Calu3 (cell line): ENCODE data around the gene MSANTD3. TPM values are rescaled to one million over a fixed set of nuclear protein-coding genes. Genes with fewer than 3 reads are reported as not detected.

Source experiments
- BruUV-seq: library from RNA; stranded (reverse); fragments of 400-500 nt; replicated peaks from 2 replicates; lab custom pipeline; 2021; lab: Mats Ljungman, UMichigan
- CTCF ChIA-PET: fragments of 300-600 bp; sonication (Branson Sonifier 250); formaldehyde crosslinking; loops from one replicate; lab custom pipeline; 2022; ENCODE audit warnings: antibody characterized with exemption; lab: Charles Lee
- DNase-seq: peaks from one replicate; pipeline ENCODE4 v3.0.0; 2022
- H3K27ac Mint-ChIP-seq: one replicate; pipeline ENCODE4 v1.8.0; 2022; ENCODE audit warnings: mixed read lengths; ENCODE audit not compliant: unreplicated experiment
- H3K27me3 Mint-ChIP-seq: one replicate; pipeline ENCODE4 v1.8.0; 2022; ENCODE audit warnings: mixed read lengths; ENCODE audit not compliant: unreplicated experiment
- H3K36me3 Mint-ChIP-seq: one replicate; pipeline ENCODE4 v1.8.0; 2022; ENCODE audit warnings: mild to moderate bottlenecking, moderate library complexity, mixed read lengths; ENCODE audit not compliant: insufficient read depth, unreplicated experiment
- H3K4me1 Mint-ChIP-seq: one replicate; pipeline ENCODE4 v1.8.0; 2022; ENCODE audit warnings: mild to moderate bottlenecking, low read depth, mixed read lengths; ENCODE audit not compliant: unreplicated experiment
- H3K4me3 Mint-ChIP-seq: one replicate; pipeline ENCODE4 v1.8.0; 2022; ENCODE audit warnings: mild to moderate bottlenecking, low read depth, moderate library complexity, mixed read lengths; ENCODE audit not compliant: unreplicated experiment
- H3K9me3 Mint-ChIP-seq: one replicate; pipeline ENCODE4 v1.8.0; 2022; ENCODE audit warnings: low read depth, mixed read lengths; ENCODE audit not compliant: unreplicated experiment
- CTCF ChIP-seq: fragments of 200-600 bp; IDR thresholded peaks from one replicate; pipeline ENCODE4 v1.8.0; 2022; ENCODE audit warnings: antibody characterized with exemption; ENCODE audit not compliant: unreplicated experiment
- intact Hi-C: fragments of 100-400 bp; cut with micrococcal nuclease; formaldehyde crosslinking; loops from one replicate; pipeline ENCODE4 v1.10.0; 2022; ENCODE audit not compliant: unreplicated experiment
- total RNA-seq: library from RNA; stranded (reverse); gene quantifications from 2 replicates; pipeline ENCODE4 v1.2.3, GENCODE V29; 2022

Gene MSANTD3
- total RNA-seq, 1 experiment from 2014 or later, result 23.5 TPM

GRCh38 chr9:100449420-100449819 lies 22.5 kb downstream of the MSANTD3 start:
- Mint-ChIP-seq H3K9me3 (no peaks in the 10 kb centered on the region), H3K27ac (no peak overlapping the region), H3K36me3 (no peaks in the 10 kb centered on the region), H3K4me3 (no peak overlapping the region), H3K4me1 (peaks cover 9% of the 10 kb centered on the region), H3K27me3 (no peaks in the 10 kb centered on the region)
- DNase-seq, result no peak
- BruUV-seq, result no TSS peak
- TF ChIP-seq CTCF, result no peak
- intact Hi-C loops, result no loop called here
- CTCF ChIA-PET, result no interaction called here

- no TSS peak for BruUV-seq
- intact Hi-C loops, result no loop called here
- DNase-seq, result no peak
- TF ChIP-seq CTCF, result no peak
- peaks cover 7% of the 10 kb centered on the region for H3K4me1 Mint-ChIP-seq
- H3K27me3 Mint-ChIP-seq, result no peaks in the 10 kb centered on the region
- CTCF ChIA-PET, result no interaction called here
- H3K4me3 Mint-ChIP-seq, result no peak overlapping the region
- H3K27ac Mint-ChIP-seq, result no peak overlapping the region
- no peaks in the 10 kb centered on the region for H3K9me3 Mint-ChIP-seq
- no peaks in the 10 kb centered on the region for H3K36me3 Mint-ChIP-seq
These were observed 26.0 kb downstream of the MSANTD3 start for GRCh38 chr9:100452894-100453293.

GRCh38 chr9:100455470-100455869 lies 28.5 kb downstream of the MSANTD3 start:
- Mint-ChIP-seq H3K9me3 (no peaks in the 10 kb centered on the region), H3K27ac (no peak overlapping the region), H3K27me3 (no peaks in the 10 kb centered on the region), H3K4me1 (peaks cover 7% of the 10 kb centered on the region), H3K4me3 (no peak overlapping the region), H3K36me3 (no peaks in the 10 kb centered on the region)
- no peak for TF ChIP-seq CTCF
- no TSS peak for BruUV-seq
- DNase-seq, result no peak
- intact Hi-C loops, result no loop called here
- CTCF ChIA-PET, result no interaction called here

- Mint-ChIP-seq H3K36me3 (no peaks in the 10 kb centered on the region), H3K4me3 (no peak overlapping the region), H3K27me3 (no peaks in the 10 kb centered on the region), H3K27ac (no peak overlapping the region), H3K9me3 (no peaks in the 10 kb centered on the region), H3K4me1 (peaks cover 7% of the 10 kb centered on the region)
- no peak for DNase-seq
- no peak for TF ChIP-seq CTCF
- CTCF ChIA-PET, result no interaction called here
- no TSS peak for BruUV-seq
- intact Hi-C loops, result no loop called here
These were observed 30.6 kb downstream of the MSANTD3 start for GRCh38 chr9:100457517-100457916.
